Osteocyte (in vitro differentiated cells): ENCODE data around the gene LCOR. TPM values are rescaled to one million over a fixed set of nuclear protein-coding genes. Genes with fewer than 3 reads are reported as not detected.

Experiments used
- DNase-seq: peaks from one replicate; pipeline ENCODE4 v3.0.0; 2021; ENCODE audit warnings: mixed read lengths; ENCODE audit not compliant: unreplicated experiment; ENCODE audit errors: extremely low spot score
- H3K27ac Mint-ChIP-seq: one replicate; pipeline ENCODE4 v1.8.0; 2021; ENCODE audit warnings: mild to moderate bottlenecking, mixed read lengths; ENCODE audit not compliant: unreplicated experiment
- H3K27me3 Mint-ChIP-seq: one replicate; pipeline ENCODE4 v1.8.0; 2021; ENCODE audit warnings: mixed read lengths; ENCODE audit not compliant: unreplicated experiment
- H3K36me3 Mint-ChIP-seq: one replicate; pipeline ENCODE4 v1.8.0; 2021; ENCODE audit warnings: mixed read lengths; ENCODE audit not compliant: unreplicated experiment
- H3K4me1 Mint-ChIP-seq: one replicate; pipeline ENCODE4 v1.8.0; 2021; ENCODE audit warnings: mixed read lengths; ENCODE audit not compliant: unreplicated experiment
- H3K4me3 Mint-ChIP-seq: one replicate; pipeline ENCODE4 v1.8.0; 2021; ENCODE audit warnings: mild to moderate bottlenecking, moderate library complexity, mixed read lengths; ENCODE audit not compliant: unreplicated experiment
- H3K9me3 Mint-ChIP-seq: one replicate; pipeline ENCODE4 v1.8.0; 2021; ENCODE audit warnings: mixed read lengths; ENCODE audit not compliant: unreplicated experiment
- total RNA-seq: library from RNA; stranded (reverse); gene quantifications from 2 replicates; pipeline ENCODE4 v1.2.1, GENCODE V29; 2021
- TF ChIP-seq, protein P1 (sequence below): fragments of 200-600 bp; sonication (generic); IDR thresholded peaks from 2 replicates; pipeline ENCODE4 v1.5.0; 2021; ENCODE audit warnings: antibody characterized with exemption, mild to moderate bottlenecking, moderate library complexity

Gene LCOR
- total RNA-seq, 1 donor from 2014 or later: 22.6 TPM

DNA sequence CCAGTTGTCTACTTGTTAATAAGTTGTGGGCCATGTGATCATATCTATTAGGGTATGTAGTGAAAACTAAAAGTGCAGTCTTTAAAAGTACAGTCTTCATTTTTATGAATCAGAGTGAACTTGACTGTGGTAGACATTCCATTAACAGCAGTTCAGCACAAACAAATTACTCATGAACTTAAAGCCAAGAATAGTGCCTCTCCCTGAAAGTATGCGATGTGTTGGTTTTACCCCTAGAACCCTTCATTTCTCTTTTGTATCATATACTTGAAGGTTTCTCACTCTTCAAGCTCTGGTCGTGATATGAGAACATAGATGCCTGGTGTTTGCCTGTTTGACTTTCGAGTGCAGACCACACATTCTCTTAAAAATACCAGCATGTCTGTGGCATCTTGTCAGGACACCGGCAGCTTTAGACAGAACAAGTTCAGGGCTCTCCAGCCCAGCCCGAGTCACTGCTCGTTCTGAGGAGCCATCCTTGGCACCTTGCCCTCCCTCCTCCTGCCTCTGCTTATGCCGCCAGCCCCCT lies 159.3 kb downstream of the LCOR start:
- H3K4me3 Mint-ChIP-seq: peak overlapping the region; percentile 26
- peak overlapping the region; percentile 56 for H3K27ac Mint-ChIP-seq
- H3K9me3 Mint-ChIP-seq: no peaks in the 10 kb centered on the region
- no peaks in the 10 kb centered on the region for H3K27me3 Mint-ChIP-seq
- TF ChIP-seq, protein P1, sequence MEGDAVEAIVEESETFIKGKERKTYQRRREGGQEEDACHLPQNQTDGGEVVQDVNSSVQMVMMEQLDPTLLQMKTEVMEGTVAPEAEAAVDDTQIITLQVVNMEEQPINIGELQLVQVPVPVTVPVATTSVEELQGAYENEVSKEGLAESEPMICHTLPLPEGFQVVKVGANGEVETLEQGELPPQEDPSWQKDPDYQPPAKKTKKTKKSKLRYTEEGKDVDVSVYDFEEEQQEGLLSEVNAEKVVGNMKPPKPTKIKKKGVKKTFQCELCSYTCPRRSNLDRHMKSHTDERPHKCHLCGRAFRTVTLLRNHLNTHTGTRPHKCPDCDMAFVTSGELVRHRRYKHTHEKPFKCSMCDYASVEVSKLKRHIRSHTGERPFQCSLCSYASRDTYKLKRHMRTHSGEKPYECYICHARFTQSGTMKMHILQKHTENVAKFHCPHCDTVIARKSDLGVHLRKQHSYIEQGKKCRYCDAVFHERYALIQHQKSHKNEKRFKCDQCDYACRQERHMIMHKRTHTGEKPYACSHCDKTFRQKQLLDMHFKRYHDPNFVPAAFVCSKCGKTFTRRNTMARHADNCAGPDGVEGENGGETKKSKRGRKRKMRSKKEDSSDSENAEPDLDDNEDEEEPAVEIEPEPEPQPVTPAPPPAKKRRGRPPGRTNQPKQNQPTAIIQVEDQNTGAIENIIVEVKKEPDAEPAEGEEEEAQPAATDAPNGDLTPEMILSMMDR: no peak
- no peak for DNase-seq
- peaks cover 16% of the 10 kb centered on the region for H3K4me1 Mint-ChIP-seq
- H3K36me3 Mint-ChIP-seq: peaks cover 2% of the 10 kb centered on the region

- H3K4me1 Mint-ChIP-seq: peaks cover 18% of the 10 kb centered on the region
- H3K27me3 Mint-ChIP-seq: no peaks in the 10 kb centered on the region
- no peak for DNase-seq
- H3K36me3 Mint-ChIP-seq: no peaks in the 10 kb centered on the region
- TF ChIP-seq, protein P1: no peak
- H3K4me3 Mint-ChIP-seq: no peak overlapping the region
- H3K9me3 Mint-ChIP-seq: no peaks in the 10 kb centered on the region
- no peak overlapping the region for H3K27ac Mint-ChIP-seq
These were observed 160.6 kb downstream of the LCOR start for GRCh38 chr10:96992721-96993120.

- TF ChIP-seq, protein P1: no peak
- Mint-ChIP-seq H3K27me3 (no peaks in the 10 kb centered on the region), H3K4me3 (no peak overlapping the region), H3K9me3 (no peaks in the 10 kb centered on the region), H3K27ac (no peak overlapping the region), H3K36me3 (no peaks in the 10 kb centered on the region), H3K4me1 (peaks cover 12% of the 10 kb centered on the region)
- DNase-seq: no peak
These were observed 163.8 kb downstream of the LCOR start for GRCh38 chr10:96995851-96996250.

DNA sequence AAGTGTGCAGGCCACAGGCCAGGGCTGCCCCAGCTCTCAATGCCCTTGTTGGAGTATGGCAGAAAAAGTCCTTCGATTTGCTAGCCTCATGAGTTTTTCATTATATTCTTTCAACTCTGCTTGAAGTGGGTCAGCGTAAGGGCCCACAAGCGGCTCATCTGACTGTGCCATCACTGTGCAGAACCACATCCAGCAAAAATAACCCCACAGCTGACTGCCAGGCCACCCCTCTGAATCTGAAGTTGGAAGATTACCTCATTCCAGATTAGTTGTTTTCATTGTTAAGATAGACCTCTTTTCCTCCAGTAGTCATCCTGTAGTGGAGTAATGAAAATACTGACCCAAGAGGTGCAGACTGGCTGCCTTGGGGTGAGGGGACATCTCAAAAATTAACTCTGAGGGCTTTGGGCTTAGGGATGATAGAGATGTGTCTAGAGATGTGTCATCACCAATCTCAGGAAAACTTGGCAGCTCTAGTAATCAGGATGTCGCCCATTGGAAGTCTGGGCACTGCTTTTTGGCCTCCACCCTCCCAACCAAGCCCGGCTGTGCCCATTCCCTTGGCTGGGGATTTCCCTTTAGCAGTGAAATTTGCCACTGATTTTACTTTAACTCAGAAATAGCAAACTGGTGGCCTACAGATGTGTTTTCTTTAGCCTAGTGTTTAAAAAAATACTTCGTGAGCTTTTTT lies 164.3 kb downstream of the LCOR start:
- no peak overlapping the region for H3K4me3 Mint-ChIP-seq
- H3K9me3 Mint-ChIP-seq: no peaks in the 10 kb centered on the region
- H3K27ac Mint-ChIP-seq: no peak overlapping the region
- DNase-seq: no peak
- peaks cover 6% of the 10 kb centered on the region for H3K4me1 Mint-ChIP-seq
- TF ChIP-seq, protein P1: no peak
- H3K36me3 Mint-ChIP-seq: no peaks in the 10 kb centered on the region
- H3K27me3 Mint-ChIP-seq: no peaks in the 10 kb centered on the region

DNA sequence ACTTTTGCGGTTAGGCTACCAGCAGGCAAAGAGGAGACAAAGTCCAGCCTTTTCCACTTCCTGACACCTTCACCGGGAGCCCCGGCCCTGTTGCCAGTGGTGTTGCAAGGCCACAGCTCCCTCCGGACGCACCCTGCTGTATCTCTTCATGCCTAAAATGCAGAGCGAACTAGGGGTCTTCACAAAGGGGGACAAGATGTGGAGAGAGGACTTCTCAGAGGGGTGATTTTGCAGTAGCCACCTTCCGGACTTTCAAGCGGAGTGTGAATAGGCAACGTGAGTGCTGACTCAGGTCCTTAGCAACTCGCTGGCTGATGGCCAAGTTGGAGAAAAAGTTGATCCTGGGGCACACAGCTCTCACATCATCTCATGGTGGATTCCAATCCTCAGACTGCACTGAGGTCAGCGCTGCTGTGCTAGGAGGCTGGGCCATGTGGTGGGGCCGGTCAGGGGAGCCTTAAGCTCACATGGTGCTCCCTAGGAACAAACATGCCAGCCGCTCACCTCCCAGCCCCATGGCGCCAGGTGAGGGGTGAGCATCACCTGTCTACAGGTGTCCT lies 166.3 kb downstream of the LCOR start:
- Mint-ChIP-seq H3K27me3 (no peaks in the 10 kb centered on the region), H3K36me3 (no peaks in the 10 kb centered on the region), H3K4me3 (no peak overlapping the region), H3K9me3 (no peaks in the 10 kb centered on the region), H3K27ac (no peak overlapping the region), H3K4me1 (peaks cover 2% of the 10 kb centered on the region)
- DNase-seq: no peak
- TF ChIP-seq, protein P1: no peak
